SK-N-MC (cell line): Measurements from ENCODE around the gene FUT8.
"Not testable (repeated sequence)": the region's sequence is repeated elsewhere in the genome, so short reads cannot be mapped to it uniquely, and the experiment has no call there.

Experiments
- DNase-seq: peaks from one replicate; pipeline ENCODE4 v3.0.0-alpha.2; 2011; ENCODE audit warnings: low read depth, low spot score
- H3K27ac ChIP-seq: fragments of 200-600 bp; sonication (generic); 2 replicates; pipeline ENCODE4 v1.5.1; 2016; ENCODE audit warnings: mixed run types
- H3K36me3 ChIP-seq: fragments of 200-600 bp; sonication (generic); 2 replicates; pipeline ENCODE4 v1.6.1; 2017; ENCODE audit warnings: antibody characterized with exemption, low read length, mixed read lengths; ENCODE audit not compliant: insufficient read depth
- H3K4me3 ChIP-seq: fragments of 200-600 bp; sonication (generic); 2 replicates; pipeline ENCODE4 v1.5.1; 2016
- H3K9ac ChIP-seq: fragments of 200-600 bp; sonication (generic); 2 replicates; pipeline ENCODE4 v1.8.0; 2017; ENCODE audit warnings: mixed run types, mixed read lengths; ENCODE audit not compliant: insufficient read length
- H3K9me3 ChIP-seq: fragments of 200-600 bp; sonication (generic); 2 replicates; pipeline ENCODE4 v1.6.1; 2017; ENCODE audit warnings: low read depth, mild to moderate bottlenecking, antibody characterized with exemption, low read length, moderate library complexity, mixed read lengths
- EZH2 ChIP-seq: fragments of 200-600 bp; sonication (generic); IDR thresholded peaks from one replicate; pipeline ENCODE4 v1.6.1; 2017; ENCODE audit warnings: antibody characterized with exemption
- FOXP2 ChIP-seq: optimal IDR thresholded peaks from 2 replicates; pipeline ENCODE3; 2011; ENCODE audit warnings: mild to moderate bottlenecking, moderate library complexity; ENCODE audit not compliant: insufficient read depth; ENCODE audit errors: extremely low read length, control extremely low read depth
- POLR2AphosphoS5 ChIP-seq: IDR thresholded peaks from 2 replicates; pipeline ENCODE4 v1.6.1; 2012; ENCODE audit warnings: mild to moderate bottlenecking, low read depth, low read length, borderline replicate concordance

FUT8 gene

DNA sequence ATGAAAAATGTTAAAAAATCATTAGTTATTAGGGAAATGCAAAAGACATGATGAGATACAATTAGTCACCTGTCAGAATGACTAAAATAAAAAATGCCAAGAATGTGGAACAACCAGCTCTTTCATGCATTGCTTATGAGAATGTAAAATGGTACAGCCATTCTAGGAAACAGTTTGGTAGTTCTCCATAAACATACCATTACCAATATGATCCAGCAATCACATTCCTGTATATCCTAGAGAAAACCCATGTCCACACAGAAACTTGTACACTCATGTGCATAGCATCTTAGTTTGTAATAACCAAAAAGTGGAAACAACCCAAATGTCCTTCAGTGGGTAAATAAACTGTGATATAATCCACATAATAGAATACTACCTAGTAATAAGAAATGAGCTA lies 245.7 kb downstream of the FUT8 start:
- TF ChIP-seq EZH2 (no peak), POLR2AphosphoS5 (no peak), FOXP2 (no peak)
- Histone ChIP-seq H3K36me3 (0 out of 2 replicates have a peak, but pooled peaks cover 10% of the 10 kb centered on the region), H3K9me3 (no peaks in the 10 kb centered on the region), H3K9ac (no peak overlapping the region), H3K27ac (no peak overlapping the region), H3K4me3 (no peak overlapping the region)
- no peak for DNase-seq

DNA sequence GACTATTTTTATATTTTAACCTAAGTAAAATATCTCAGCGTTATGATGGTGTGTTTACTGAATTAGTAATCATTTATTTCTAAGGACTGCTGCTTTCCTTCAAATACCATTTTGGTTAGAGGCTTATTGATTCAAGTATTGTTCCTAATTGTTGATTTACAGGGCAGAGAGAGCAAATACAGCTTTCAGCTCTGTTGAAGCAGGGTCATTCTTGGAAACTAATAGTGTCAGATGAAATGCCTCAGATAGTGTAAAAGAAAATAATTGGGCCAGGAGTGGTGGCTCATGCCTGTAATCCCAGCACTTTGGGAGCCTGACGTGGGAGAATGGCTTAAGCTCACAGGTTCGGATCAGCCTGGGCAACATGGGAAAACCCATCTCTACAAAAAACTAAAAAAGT lies 249.3 kb downstream of the FUT8 start:
- Histone ChIP-seq H3K9ac (no peak overlapping the region), H3K27ac (no peak overlapping the region), H3K4me3 (no peak overlapping the region), H3K9me3 (no peaks in the 10 kb centered on the region), H3K36me3 (peaks cover 10% of the 10 kb centered on the region; the same call in 1 of the 2 replicates)
- no peak for DNase-seq
- no peak for TF ChIP-seq EZH2
- no peak for TF ChIP-seq POLR2AphosphoS5
- TF ChIP-seq FOXP2: no peak

DNA sequence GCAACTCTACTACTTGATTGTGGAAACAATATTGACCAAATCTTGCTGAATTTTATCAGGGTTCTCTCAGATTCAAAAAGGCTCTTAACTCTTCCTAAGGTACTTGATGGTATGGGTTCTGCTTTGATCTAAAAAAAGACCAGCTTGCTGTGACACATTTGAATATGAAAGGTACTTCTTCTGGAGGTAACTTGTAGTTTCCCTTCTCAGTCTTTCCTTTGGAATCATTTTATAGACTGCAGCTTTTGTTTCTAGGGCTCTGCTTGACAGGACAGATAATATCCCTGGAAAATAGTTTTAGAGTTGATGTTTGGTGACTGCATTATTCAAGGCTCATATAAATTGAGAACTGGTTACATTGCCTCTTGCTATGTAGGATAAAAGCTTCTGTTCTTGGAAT lies 251.9 kb downstream of the FUT8 start:
- peaks cover 17% of the 10 kb centered on the region for H3K36me3 ChIP-seq
- no peak overlapping the region for H3K4me3 ChIP-seq
- no peak for DNase-seq
- TF ChIP-seq POLR2AphosphoS5 (no peak), EZH2 (no peak), FOXP2 (no peak)
- H3K9me3 ChIP-seq: no peaks in the 10 kb centered on the region
- H3K9ac ChIP-seq: no peak overlapping the region
- no peak overlapping the region for H3K27ac ChIP-seq

DNA sequence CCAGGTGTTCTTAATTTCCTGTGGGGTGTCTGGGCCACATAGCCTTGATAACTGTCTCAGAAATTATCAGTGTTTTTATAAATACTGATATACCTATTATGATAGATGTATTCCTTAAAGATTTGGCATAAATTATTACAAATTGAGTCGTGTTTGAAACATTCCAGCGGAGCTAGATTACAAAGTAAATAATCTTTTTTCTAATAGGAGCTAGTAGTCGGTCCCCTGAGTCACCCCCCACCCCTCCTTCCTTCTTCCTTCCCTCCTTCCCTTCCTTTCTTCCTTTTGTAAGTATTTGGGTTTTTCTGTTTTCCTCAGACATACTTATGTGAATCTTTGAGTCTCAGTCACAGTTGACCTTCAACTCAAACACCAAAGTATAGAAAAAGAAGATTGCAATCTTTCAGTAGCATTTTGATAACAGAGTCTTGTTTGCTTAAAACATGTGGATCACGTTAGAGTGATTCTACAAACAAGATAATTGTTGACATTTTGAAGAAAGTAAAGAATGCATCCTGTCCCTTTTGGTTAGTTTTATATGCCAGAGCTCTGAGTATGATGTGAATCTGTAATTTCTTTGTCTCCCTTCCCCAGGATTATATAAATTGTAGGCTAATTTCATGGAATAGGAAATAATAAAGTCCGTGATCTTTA lies 264.0 kb downstream of the FUT8 start:
- TF ChIP-seq EZH2 (no peak), POLR2AphosphoS5 (no peak), FOXP2 (no peak)
- Histone ChIP-seq H3K36me3 (peaks cover 7% of the 10 kb centered on the region; the same call in 1 of the 2 replicates), H3K9ac (no peak overlapping the region), H3K9me3 (no peaks in the 10 kb centered on the region), H3K27ac (no peak overlapping the region), H3K4me3 (no peak overlapping the region)
- no peak for DNase-seq

DNA sequence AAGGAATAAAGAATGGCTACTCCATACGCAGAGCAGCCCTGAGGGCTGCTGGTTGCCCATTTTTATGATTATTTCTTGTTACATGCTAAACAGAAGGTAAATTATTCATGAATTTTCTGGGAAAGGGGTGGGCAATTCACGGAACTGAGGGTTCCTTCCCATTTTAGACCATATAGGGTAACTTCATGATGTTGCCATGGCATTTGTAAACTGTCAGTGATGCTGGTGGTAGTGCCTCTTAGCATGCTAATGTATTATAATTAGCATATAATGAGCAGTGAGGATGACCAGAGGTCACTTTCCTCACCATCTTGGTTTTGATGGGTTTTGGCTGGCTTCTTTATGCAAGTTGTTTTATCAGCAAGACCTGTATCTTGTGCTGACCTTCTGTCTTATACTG lies 273.0 kb downstream of the FUT8 start:
- H3K27ac ChIP-seq: no peak overlapping the region
- H3K9ac ChIP-seq: no peak overlapping the region
- TF ChIP-seq EZH2: no peak
- TF ChIP-seq FOXP2: no peak
- no peak for TF ChIP-seq POLR2AphosphoS5
- no peak overlapping the region for H3K4me3 ChIP-seq
- DNase-seq: no peak
- peaks cover 22% of the 10 kb centered on the region for H3K36me3 ChIP-seq
- H3K9me3 ChIP-seq: no peaks in the 10 kb centered on the region

DNA sequence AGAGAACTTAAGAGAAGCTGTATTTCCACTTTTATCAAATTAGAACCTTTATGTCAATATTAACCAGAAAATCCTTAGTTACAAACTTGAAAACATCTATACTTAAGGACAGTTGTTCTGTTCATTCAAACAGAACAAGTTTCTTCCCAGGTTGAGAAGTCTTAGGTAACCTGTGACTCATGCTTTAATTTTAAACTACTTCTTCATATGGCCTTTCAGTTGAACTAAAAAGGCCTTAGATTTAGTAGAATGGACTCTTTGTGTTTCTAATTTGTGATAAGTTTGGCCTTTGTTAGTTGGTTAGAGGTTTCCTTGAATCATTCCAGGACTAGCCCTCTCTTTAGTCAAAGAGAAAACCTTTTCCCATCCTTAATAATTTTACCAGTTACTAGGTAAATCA lies 274.2 kb downstream of the FUT8 start:
- H3K9ac ChIP-seq: no peak overlapping the region
- H3K36me3 ChIP-seq: peaks cover 22% of the 10 kb centered on the region
- H3K4me3 ChIP-seq: no peak overlapping the region
- no peak overlapping the region for H3K27ac ChIP-seq
- no peak for DNase-seq
- no peak for TF ChIP-seq FOXP2
- no peak for TF ChIP-seq POLR2AphosphoS5
- no peak for TF ChIP-seq EZH2
- no peaks in the 10 kb centered on the region for H3K9me3 ChIP-seq

DNA sequence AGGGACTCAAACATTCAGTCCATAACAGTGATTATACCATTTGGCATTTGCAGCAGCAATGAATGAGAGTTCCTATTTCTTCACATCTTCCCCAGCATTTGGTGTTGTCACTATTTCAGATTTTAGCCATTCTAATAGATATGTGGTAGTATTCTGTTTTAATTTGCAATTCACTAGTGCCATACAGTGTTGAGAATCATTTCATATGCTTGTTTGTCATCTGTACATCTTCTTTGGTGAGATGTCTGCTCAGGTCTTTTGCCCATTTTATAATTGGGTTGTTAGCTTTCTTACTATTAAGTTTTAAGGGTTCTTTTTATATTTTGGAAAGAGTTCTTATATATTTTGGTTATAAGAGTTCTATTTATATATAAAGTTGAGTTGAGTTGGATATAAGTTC lies 276.5 kb downstream of the FUT8 start:
- Histone ChIP-seq H3K9ac (no peak overlapping the region), H3K36me3 (peaks cover 27% of the 10 kb centered on the region), H3K27ac (no peak overlapping the region), H3K4me3 (no peak overlapping the region), H3K9me3 (no peaks in the 10 kb centered on the region)
- DNase-seq: no peak
- TF ChIP-seq POLR2AphosphoS5 (no peak), EZH2 (no peak), FOXP2 (no peak)

DNA sequence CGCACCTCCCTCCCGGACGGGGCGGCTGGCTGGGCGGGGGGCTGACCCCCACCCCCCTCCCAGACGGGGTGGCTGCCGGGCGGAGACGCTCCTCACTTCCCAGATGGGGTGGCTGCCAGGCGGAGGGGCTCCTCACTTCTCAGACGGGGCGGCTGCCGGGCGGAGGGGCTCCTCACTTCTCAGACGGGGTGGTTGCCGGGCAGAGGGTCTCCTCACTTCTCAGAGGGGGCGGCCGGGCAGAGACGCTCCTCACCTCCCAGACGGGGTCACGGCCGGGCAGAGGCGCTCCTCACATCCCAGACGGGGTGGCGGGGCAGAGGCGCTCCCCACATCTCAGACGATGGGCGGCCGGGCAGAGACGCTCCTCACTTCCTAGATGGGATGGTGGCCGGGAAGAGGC lies 280.0 kb downstream of the FUT8 start:
- not testable (repeated sequence) for DNase-seq, H3K4me3 ChIP-seq, H3K9ac ChIP-seq, H3K27ac ChIP-seq, H3K9me3 ChIP-seq
- H3K36me3 ChIP-seq: peaks cover 21% of the 10 kb centered on the region

DNA sequence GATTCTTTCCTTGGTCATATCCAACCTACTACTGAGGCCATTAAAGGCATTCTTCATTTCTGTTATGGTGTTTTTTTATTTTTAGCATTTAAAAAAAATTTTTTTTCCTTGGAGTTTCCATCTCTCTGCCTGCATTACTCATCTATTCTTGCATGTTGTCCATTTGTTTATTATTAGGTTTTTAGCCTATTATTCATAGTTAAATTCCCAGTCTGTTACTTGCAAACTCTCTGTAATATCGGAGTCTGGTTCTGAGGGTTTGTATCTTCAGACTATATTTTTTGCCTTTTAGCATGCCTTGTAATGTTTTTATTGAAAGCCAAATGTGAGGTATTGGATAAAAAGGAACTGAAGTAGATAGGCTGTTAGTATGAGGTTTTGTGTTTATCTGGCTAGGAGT lies 284.3 kb downstream of the FUT8 start:
- Histone ChIP-seq H3K36me3 (peaks cover 5% of the 10 kb centered on the region; the same call in 1 of the 2 replicates), H3K4me3 (no peak overlapping the region), H3K27ac (no peak overlapping the region), H3K9me3 (no peaks in the 10 kb centered on the region), H3K9ac (no peak overlapping the region)
- no peak for DNase-seq
- TF ChIP-seq POLR2AphosphoS5: no peak
- no peak for TF ChIP-seq EZH2
- TF ChIP-seq FOXP2: no peak
